HG03342 (cell line): ENCODE data around the gene DHRS4L2.
"Not testable (repeated sequence)": the region's sequence is repeated elsewhere in the genome, so short reads cannot be mapped to it uniquely, and the experiment has no call there.

Source experiments
- ATAC-seq: cut with Tn5 transposase; IDR thresholded peaks from one replicate; pipeline ENCODE4 v1.9.1; 2021; ENCODE audit warnings: mild to moderate bottlenecking, moderate library complexity; ENCODE audit not compliant: unreplicated experiment

Gene DHRS4L2

GRCh38 chr14:24013654-24014514, 25.2 kb downstream of the DHRS4L2 start:
- ATAC-seq, result no peak

DNA sequence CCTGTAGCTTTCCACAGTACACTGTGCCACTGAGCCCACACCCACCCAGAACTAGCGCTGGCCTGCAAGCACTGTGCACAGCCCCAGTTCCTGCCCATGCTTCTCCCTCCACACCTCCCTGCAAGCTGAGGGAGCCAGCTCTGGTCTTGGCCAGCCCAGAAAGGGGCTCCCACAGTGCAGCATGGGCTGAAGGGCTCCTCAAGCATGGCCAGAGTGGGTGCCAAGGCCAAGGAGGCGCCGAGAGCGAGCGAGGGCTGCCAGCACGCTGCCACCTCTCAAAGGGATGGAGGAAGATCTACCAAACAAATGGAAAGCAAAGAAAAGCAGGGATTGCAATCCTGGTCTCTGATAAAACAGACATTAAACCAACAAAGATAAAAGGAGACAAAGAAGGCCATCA, 27.0 kb downstream of the DHRS4L2 start:
- ATAC-seq, result not testable (repeated sequence)

DNA sequence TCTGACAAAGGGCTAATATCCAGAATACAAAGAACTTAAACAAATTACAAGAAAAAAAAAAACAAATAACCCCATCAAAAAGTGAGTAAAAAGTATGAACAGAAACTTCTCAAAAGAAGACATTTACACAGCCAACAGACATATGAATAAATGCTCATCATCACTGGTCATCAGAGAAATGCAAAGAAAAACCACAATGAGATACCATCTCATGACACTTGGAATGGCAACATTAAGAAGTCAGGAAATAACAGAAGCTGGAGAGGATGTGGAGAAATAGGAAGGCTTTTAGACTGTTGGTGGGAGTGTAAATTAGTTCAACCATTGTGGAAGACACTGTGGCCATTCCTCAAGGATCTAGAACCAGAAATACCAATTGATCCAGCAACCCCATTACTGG, 30.2 kb downstream of the DHRS4L2 start:
- ATAC-seq, result not testable (repeated sequence)

GRCh38 chr14:24019944-24020343, 31.2 kb downstream of the DHRS4L2 start:
- ATAC-seq, result not testable (repeated sequence)

DNA sequence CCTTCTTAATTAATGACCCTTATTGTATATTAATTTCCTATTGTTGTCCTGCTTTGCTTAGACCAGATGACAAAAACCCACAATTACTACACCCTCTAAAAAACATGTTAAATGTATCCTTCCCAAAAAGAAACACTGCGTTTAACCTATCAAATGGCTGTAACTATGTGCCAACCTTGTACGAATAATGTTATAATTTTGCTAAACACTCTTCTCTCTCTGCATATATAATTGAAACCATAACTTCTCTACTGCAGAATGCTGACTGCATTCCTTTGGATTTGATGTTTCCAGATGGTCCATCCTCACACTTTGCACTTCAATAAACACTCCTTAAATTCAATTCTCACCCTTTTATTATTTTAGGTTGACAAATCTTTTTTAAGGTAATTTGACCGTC, 31.8 kb downstream of the DHRS4L2 start:
- not testable (repeated sequence) for ATAC-seq

- ATAC-seq, result not testable (repeated sequence)
Measured at GRCh38 chr14:24024939-24025418, 36.2 kb downstream of the DHRS4L2 start.

DNA sequence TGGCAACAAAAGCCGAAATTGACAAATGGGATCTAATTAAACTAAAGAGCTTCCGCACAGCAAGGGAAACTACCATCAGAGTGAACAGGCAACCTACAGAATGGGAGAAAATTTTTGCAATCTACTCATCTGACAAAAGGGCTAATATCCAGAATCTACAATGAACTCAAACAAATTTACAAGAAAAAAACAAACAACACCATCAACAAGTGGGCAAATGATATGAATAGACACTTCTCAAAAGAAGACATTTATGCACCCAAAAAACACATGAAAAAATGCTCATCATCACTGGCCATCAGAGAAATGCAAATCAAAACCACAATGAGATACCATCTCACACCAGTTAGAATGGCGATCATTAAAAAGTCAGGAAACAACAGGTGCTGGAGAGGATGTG, 41.0 kb downstream of the DHRS4L2 start:
- ATAC-seq, result not testable (repeated sequence)

- not testable (repeated sequence) for ATAC-seq
Measured at GRCh38 chr14:24031331-24031730, 42.6 kb downstream of the DHRS4L2 start.

DNA sequence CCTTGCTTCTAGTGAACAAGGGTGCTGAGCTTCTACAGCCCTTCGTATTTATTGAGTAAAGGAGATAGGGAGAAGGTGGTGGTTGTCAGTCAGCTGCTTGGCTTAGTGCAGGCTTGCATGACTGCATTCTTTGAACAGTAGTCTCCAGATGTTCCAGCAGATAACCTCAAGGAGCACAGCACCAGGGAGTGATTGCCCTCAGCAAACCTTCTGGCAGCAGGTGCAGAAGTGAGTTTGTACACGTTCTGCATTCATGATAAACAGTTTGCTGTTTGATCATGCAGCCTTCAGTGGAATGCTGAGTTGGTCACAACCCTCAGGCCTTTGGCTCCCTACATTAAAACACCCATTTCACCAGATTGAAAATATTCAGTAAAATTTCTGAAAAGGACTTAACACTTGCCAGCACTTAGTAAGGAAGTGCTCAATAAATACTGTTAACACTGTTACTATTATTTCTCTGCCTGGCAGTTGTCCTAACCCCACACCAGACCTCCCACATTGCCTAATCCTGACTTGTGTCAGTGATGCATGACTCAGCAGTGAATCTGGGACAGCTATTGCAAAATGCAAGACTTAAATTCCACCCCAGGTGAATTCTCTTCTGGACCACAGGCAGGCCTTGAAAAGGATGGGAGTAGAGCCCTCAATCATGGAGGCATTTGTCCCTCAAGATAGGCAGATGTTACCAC, 44.1 kb downstream of the DHRS4L2 start:
- ATAC-seq, result no peak

GRCh38 chr14:24035769-24036168, 47.0 kb downstream of the DHRS4L2 start:
- ATAC-seq, result peak; percentile 17

- ATAC-seq, result peak; percentile 54
Measured at GRCh38 chr14:24036169-24036962, 47.6 kb downstream of the DHRS4L2 start.

- peak; percentile 14 for ATAC-seq
Measured at GRCh38 chr14:24036963-24037657, 48.4 kb downstream of the DHRS4L2 start.

DNA sequence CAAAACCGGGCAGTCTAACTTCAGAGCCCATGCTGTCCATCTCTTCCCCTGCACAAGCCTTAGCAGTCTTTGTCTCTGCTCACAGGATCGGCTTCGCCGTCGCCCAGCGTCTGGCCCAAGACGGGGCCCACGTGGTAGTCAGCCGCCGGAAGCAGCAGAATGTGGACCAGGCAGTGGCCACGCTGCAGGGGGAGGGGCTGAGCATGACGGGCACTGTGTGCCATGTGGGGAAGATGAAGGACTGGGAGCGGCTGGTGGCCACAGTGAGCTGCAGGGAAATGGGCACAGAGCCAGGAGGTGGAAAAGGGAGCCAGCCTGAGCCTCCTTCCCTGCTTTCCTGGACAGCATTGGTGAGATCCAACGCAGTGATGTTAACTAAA, 48.9 kb downstream of the DHRS4L2 start:
- no peak for ATAC-seq

DNA sequence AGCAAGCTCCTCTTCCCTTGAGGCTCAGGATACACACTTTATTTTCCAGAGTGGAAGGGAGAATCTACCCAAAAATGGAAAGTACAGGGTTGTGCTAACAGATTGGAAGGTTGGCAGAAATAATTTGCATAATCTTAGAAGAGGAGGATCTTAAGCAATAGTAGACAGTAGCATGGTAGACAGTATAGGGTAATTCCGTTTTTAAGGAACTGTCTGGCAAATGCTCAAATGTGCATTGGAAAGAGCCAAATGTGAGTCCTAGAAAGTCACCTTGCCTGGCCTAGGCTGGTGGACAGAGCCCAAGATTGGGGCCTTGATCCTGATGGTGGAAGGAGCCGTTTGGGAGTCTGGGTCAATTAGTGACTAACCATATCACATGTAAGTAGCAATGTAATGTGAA, 50.0 kb downstream of the DHRS4L2 start:
- no peak for ATAC-seq

- ATAC-seq, result no peak
Measured at GRCh38 chr14:24040692-24041091, 52.0 kb downstream of the DHRS4L2 start.

- ATAC-seq, result no peak
Measured at GRCh38 chr14:24042746-24043145, 54.0 kb downstream of the DHRS4L2 start.

DNA sequence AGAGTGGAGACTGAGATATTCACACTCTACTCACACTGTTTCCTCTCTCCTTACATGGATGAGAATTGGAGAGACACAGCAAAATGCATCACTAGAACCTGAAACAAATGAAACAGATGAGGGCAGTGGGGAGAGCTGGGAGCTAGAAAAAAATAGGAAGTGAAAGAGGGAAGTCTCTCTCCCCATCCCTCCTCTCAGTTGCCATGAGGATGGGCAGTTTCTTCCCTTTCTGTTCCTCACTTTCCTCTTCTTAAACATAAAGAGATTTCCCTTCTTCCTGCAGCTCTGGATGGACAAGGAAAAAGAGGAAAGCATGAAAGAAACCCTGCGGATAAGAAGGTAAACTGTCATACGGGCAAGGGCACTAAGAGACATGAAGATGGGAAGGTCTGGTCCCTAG, 60.3 kb downstream of the DHRS4L2 start:
- not testable (repeated sequence) for ATAC-seq

DNA sequence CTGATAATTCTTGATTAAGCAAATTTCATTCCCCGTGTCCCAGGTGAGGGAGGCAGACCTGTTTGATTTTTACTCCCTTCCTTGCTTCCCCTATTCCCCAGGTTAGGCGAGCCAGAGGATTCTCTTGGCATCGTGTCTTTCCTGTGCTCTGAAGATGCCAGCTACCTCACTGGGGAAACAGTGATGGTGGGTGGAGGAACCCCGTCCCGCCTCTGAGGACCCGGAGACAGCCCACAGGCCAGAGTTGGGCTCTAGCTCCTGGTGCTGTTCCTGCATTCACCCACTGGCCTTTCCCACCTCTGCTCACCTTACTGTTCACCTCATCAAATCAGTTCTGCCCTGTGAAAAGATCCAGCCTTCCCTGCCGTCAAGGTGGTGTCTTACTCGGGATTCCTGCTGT, 62.0 kb downstream of the DHRS4L2 start:
- not testable (repeated sequence) for ATAC-seq

- ATAC-seq, result no peak
Measured at GRCh38 chr14:24051176-24051788, 62.6 kb downstream of the DHRS4L2 start.
